Nucleus accumbens (tissue), 56 donors: Measurements from ENCODE around the gene ARID1B.

ENCODE experiments used
- DNase-seq, 56 donors: peaks; one replicate each; lab custom pipeline; 2025; lab: John Stamatoyannopoulos, UW

ARID1B gene

GRCh38 chr6:157063176-157063905, 286.2 kb downstream of the ARID1B start:
- no peak for DNase-seq

DNA sequence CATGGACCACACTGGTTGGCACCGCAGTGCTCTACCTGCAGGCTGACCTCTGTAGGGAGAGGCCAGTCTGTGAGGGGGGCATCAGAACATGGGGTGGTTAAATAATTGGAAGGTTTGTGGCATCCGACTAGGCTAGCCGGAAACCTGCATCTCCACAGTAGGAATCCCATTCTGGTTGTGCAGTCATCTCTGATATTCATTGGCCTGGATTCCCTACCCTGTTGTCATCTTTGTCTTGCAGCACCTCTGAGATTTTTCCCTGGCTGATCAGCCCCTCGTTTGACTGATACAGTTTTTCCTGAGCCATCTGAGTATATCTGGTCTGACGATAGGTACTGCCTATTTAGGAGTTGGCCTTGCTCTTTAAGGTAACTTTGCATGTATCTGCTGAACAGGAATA, 286.7 kb downstream of the ARID1B start:
- DNase-seq: no peak

GRCh38 chr6:157064502-157064901, 287.3 kb downstream of the ARID1B start:
- no peak for DNase-seq

DNA sequence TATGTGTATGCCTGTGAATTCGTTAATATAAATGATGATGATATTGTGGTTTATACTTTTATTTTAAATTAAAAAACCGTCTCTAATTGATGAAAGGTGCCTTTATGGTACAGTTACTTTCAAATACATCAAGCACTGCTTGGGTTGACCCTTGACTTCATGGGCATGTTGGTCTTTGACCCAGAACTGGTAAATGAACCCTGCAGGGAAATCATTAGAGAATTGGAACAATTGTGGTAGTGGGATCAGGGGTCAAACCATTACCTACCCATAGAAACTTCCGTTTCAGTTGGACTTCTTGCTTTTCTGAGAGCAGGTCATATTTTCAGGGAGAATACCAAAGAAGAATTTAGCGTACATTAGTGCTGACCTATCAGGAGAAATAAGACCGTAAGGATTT, 288.2 kb downstream of the ARID1B start:
- no peak for DNase-seq

DNA sequence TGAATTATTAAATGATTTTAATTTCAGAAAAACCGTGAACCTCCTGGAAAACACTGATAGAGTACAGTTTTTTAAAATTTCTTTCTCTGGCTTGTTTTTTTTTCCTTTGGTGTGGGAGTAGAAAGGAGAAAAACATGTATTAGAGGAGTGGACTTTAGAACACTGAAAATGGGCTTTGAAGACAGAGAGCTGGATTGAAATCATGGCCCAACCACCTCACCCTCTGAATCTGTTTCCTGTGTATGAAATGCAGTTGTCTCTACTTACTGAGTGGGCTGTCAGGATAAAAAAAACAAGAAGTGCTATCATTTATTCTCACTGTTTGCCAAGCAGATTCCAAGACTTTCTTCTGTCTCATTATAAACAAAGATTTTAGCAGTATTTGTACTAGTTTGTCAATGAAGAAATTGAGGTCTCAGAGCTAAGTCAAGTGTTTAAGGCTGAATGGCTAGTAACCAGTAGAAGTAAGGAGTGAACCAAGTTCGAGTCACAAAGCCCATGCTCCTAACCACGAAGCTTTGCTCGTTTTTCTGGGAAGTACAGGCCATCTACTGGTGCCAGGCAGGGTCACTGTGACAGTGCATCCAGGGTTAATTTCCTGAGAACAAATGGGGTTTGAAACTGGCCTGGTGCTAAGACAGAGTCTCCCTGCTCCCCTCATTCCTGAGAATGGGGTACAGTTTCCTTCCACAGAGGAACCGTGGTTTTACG, 289.8 kb downstream of the ARID1B start:
- no peak for DNase-seq

DNA sequence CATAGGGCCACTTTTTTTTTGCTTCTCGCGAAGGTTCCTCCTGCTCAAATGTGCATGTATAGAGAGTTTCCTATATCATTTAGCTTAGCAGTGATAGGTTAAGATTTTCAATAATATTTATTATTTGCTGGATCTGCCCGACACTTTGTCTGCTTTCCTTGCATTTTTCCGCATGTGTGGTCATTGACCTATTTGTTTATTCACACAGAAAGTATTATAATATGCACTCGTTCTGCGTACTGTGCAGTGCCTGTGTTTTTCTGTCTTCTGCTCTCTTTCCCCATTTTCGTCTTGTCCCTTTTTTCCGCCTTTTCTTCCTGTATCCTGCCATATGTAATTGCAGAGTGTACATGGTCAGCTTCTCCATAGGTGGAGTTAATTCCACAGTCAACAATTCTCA, 290.3 kb downstream of the ARID1B start:
- no peak for DNase-seq

DNA sequence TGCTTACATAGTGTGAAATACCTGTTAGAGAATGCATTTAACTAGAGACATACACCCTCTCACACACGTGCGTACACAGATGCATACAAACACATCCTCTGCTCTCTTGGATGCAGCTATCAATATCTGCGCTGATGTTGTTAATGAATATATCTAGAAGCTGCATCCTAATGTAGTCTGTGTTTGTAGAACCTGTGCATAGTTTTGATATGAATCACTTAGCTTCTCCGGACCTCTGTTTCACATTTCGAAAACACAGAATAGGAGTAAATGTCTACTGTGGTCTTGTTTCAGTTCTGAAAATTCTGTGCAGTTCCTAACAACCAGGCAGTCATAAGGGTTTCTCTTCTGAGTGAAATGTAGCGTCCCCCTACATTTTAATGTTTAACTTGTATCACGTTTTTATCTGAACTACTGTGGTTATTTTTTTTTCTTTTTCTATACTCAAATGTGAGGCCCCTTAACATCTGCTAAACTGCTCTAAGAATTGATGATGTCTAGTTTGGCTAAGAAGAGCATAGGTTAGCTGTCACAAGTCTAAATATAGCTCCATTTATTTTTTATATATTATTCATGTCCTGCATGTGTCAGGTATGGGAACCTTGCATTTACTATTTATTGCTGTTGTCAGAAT, 291.6 kb downstream of the ARID1B start:
- no peak for DNase-seq

- no peak for DNase-seq
Observed at GRCh38 chr6:157069585-157069984, 292.4 kb downstream of the ARID1B start.

DNA sequence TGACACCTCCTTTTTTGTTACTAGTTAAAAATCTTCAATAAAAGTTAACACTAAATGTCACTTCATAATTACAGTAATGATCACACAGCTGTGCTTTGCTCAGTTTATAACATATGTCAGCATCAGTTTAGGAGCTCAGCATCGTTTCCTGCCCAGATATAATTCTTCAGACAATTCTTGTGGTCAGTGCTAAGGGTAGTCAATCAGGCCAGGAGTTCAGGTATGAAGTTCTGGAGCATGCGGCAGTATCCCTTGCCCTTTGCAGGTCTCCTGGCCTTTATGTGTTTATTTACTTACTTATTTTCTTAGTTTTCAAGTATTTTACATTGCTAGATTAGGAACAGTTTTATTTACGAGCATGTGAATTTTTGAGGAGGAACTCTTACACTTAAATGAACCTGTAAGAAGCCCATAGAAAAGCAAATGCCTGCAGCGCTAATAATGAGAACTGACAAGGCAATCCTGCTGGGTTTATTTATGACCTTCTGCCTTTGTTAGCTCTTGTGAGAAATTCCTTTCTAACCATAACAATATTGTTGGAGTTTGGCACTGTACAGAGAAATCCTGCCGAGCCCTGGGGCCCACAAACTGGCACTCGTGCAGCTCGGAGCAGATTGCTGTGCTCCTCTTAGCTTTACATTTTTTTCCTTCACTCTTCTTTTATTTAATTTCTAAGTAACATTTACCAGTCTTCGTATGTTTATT, 293.4 kb downstream of the ARID1B start:
- no peak for DNase-seq

DNA sequence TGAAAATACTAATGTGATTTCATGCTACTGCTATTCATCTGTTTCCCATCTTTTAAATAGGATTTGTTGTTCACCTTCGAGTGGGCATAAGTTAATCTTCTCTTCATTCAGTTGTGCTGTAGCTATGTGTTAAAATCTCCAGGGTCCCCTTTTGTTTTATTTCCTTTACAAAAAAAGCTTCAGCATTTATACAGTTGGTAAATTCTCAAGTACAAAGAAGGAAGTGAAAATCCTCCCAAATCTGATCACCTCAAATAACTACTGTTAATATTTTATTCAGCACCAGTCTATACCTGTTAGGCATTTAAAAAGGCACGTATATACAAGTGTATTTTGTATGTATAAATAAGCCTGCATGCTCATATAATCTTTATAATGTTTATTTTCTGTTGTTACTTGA, 294.9 kb downstream of the ARID1B start:
- no peak for DNase-seq

- no peak for DNase-seq
Observed at GRCh38 chr6:157073596-157073995, 296.4 kb downstream of the ARID1B start.

GRCh38 chr6:157074969-157075368, 297.8 kb downstream of the ARID1B start:
- DNase-seq: no peak

DNA sequence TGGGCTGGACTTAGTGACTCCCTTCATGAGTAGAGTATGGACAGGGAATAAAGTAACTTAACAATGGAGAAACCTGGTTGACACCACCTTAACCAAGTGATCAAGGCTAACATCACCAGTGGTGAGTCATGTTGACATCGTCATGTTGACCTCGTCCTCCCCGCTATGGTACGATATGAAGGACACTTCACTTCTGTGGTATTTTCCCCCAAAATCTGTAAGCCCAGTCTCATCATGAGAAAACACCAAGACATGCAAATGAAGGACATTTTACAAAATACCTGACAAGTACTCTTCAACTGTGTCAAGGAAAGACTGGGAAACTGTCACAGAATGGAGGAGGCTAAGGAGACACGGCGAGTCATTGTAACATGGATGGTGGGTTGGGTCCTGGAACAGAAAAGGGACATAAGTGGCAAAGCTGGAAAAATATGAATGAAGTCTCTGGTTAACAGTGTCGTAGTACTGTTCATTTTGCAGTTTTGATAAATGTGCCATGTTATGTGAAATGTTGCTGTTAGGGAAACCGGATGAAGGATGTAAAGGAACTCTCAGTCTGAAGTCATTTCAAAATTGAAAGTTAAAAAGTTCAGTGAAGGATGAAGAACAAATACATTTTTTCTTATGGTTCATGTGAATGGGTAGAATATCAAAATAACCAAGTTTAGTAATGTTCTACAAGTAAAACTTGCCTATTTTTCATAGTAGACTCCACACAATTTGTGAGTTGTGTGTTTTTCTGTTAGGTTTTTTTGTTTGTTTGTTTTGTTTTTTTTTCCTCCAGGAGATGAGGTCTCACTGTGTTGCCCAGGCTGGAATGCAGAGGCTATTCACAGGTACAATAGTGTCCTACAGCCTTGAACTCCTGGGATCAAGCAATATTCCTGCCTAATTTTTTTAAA, 298.6 kb downstream of the ARID1B start:
- no peak for DNase-seq

DNA sequence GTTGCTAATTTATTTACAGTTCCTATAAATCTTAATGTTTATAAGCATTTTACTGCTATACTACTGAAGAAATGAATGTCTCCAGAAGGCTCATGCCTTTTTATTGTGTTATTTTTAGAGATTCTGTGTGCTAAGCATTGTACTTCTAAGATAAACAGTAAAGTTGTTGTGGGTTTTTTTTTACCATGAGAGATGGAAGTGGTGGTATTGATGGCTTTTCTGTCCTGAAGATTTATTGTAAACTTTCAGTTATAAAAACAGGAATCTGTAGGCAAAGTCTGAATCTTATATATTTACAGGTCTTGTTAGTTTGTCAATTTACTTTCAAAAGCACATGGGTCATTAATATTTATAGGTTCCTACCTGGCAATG, 299.3 kb downstream of the ARID1B start:
- no peak for DNase-seq

DNA sequence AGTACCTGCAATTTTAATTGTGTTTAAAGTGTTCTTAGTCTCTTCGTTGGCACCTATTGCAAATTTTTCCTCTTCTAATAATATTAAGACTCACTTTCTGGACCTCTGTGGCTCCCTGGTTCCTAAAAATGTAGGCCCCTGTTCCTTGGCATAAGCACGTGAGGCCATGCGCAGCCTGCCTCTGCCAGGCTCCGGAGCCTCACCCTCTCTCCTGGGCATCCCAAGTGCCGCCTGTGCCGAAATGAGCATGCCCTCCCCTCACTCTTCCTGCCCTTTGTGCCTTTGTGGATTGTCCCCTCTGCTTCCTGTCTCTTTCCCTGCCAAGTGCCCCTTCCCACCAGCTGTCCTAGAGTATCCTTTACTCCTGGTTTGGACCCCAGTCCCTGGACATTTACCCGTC, 300.1 kb downstream of the ARID1B start:
- no peak for DNase-seq

GRCh38 chr6:157078326-157078725, 301.1 kb downstream of the ARID1B start:
- DNase-seq: no peak

DNA sequence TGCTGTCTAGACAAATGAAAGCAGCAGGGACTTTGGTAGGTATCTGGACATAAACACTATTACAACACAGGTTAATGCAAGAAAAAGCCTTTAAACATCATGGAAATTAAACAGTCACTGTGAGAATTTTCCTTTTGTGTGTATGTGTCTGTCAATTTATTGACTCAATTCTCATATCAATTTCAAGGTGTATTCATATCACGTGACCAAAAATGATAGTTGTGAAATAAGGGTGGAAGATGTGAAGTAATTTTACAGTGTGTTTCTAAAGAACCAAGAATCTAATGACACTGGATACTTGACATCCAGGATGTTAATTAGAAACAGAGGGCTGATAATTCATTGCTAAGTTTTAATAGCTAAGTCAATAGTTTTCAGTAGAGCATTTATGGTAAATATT, 302.1 kb downstream of the ARID1B start:
- DNase-seq: no peak

- DNase-seq: no peak
Observed at GRCh38 chr6:157079771-157080170, 302.6 kb downstream of the ARID1B start.

GRCh38 chr6:157080986-157081391, 303.8 kb downstream of the ARID1B start:
- DNase-seq: no peak

GRCh38 chr6:157083343-157083742, 306.2 kb downstream of the ARID1B start:
- no peak for DNase-seq
